ENCODE measurements around the gene NFE2L3. TPM values are rescaled to one million over a fixed set of nuclear protein-coding genes. Genes with fewer than 3 reads are reported as not detected.

NFE2L3 gene
- total and polyA plus RNA-seq, 2 of the 8 experiments (the other 6 are each of a cell fraction or from before 2014, with no cell fraction given): 64.9 to 76.5 TPM

- CTCF ChIA-PET (ENCODE audit: partially characterized antibody): interaction anchor here (1.0 to 4.8 kb wide), 6 partner anchors 10 to 462 kb away, joined by 3 to 46 read pairs (median 4); no protein-coding TSS in a partner anchor
- peaks cover 0 to 12% of the 10 kb centered on the region in 2 experiments; a peak in 2 of 4 replicates for H3K79me2 ChIP-seq (ENCODE audit: control insufficient read depth in 1 of 2, insufficient read depth in 2 of 2, low read length in 2 of 2)
- no peak for DNase-seq (ENCODE audit: low read depth in 1 of 2, low spot score in 2 of 2)
- H3K79me1 ChIP-seq (ENCODE audit: low read depth, low read length): peaks cover 2% of the 10 kb centered on the region; the same call in 1 of the 2 replicates
- H4K91ac ChIP-seq (replicated peaks; ENCODE audit: insufficient read length, low read length): no peak overlapping the region
- H4K20me1 ChIP-seq (replicated peaks in 1 of 2; ENCODE audit: control insufficient read depth in 1 of 2, insufficient read depth in 2 of 2, low read length in 2 of 2): peaks cover 2 to 9% of the 10 kb centered on the region in 2 experiments
- peaks cover 0 to 5% (median 0%) of the 10 kb centered on the region in 4 experiments; a peak in 1 of 7 replicates for H3K4me1 ChIP-seq (replicated peaks in 1 of 4; ENCODE audit: control insufficient read depth in 3 of 4, insufficient read depth in 4 of 4, low read length in 3 of 4)
- no peak overlapping the region for H2BK15ac ChIP-seq (ENCODE audit: low read length)
- peaks cover 0 to 2% of the 10 kb centered on the region in 2 experiments; a peak in 1 of 4 replicates for H3K9me3 ChIP-seq (ENCODE audit: insufficient read depth in 2 of 2, low read depth in 1 of 2, low read length in 1 of 2)
- H3K23me2 ChIP-seq (ENCODE audit: low read depth, low read length): no peaks in the 10 kb centered on the region
- TF ChIP-seq RBBP5 (IDR thresholded peaks at IDR 0.05; ENCODE audit: borderline replicate concordance, low read depth, low read length): no peak
- TF ChIP-seq CEBPB (IDR thresholded peaks at IDR 0.05; ENCODE audit: low read depth, low read length): no peak
- TF ChIP-seq CHD1 (IDR thresholded peaks at IDR 0.05; ENCODE audit: low read depth, low read length): no peak
- TF ChIP-seq SP1 (IDR thresholded peaks at IDR 0.05; ENCODE audit: low read depth, low read length): no peak
- TF ChIP-seq RNF2 (IDR thresholded peaks at IDR 0.05; ENCODE audit: borderline replicate concordance, low read depth, low read length, missing control alignments, poor library complexity, severe bottlenecking): no peak
- TF ChIP-seq POLR2A (IDR thresholded peaks at IDR 0.05; ENCODE audit: control extremely low read depth in 1 of 2, low read depth in 2 of 2, low read length in 2 of 2): no peak
- no peak for TF ChIP-seq GABPA (IDR thresholded peaks at IDR 0.05; ENCODE audit: borderline replicate concordance, insufficient read depth, low read length)
- TF ChIP-seq SIN3A (conservative IDR thresholded peaks at IDR 0.05 in 1 of 2, IDR thresholded peaks at IDR 0.05 in 1 of 2; ENCODE audit: low read depth in 1 of 2, low read length in 2 of 2): no peak
- TF ChIP-seq GTF2F1 (IDR thresholded peaks at IDR 0.05; ENCODE audit: borderline replicate concordance, low read depth, low read length): no peak
- no peak for TF ChIP-seq SUZ12 (IDR thresholded peaks at IDR 0.05; ENCODE audit: low read length)
- TF ChIP-seq TEAD4 (IDR thresholded peaks at IDR 0.05; ENCODE audit: low read depth, low read length): no peak
- H3K27ac ChIP-seq (ENCODE audit: low read depth, low read length): no peak overlapping the region
- no peak overlapping the region for H3K56ac ChIP-seq (replicated peaks; ENCODE audit: insufficient read length, low read depth, low read length)
- no peak overlapping the region for H3K14ac ChIP-seq (ENCODE audit: insufficient read length)
- H2BK5ac ChIP-seq (ENCODE audit: low read depth, low read length): no peak overlapping the region
- POLR2A ChIA-PET (ENCODE audit: partially characterized antibody): interaction anchor here (0.6 to 17.3 kb wide), 15 partner anchors 8 to 104 kb away, joined by 3 to 578 read pairs (median 7); partner anchors contain the start of genes CBX3 and HNRNPA2B1
- no peak overlapping the region for H3K4me3 ChIP-seq (ENCODE audit: extremely low read depth in 1 of 4, insufficient read depth in 2 of 4, low read depth in 3 of 4, low read length in 4 of 4)
- no peak overlapping the region for H3K23ac ChIP-seq (ENCODE audit: insufficient read length)
- no peak overlapping the region for H4K5ac ChIP-seq (ENCODE audit: insufficient read length, low read depth, low read length)
- no peaks in the 10 kb centered on the region for H3K27me3 ChIP-seq (replicated peaks in 1 of 4; ENCODE audit: control insufficient read depth in 3 of 4, extremely low read depth in 1 of 4, insufficient read depth in 3 of 4, low read length in 3 of 4)
- H3K36me3 ChIP-seq (ENCODE audit: control insufficient read depth in 2 of 4, insufficient read depth in 4 of 4, low read length in 3 of 4): peaks cover 4 to 14% (median 7%) of the 10 kb centered on the region in 4 experiments; a peak in 4 of 8 replicates
- WGBS, 2 experiments (ENCODE audit: extremely low coverage in 1 of 2, insufficient coverage in 1 of 2, insufficient read length in 1 of 2, insufficient replicate concordance in 2 of 2, low coverage in 1 of 2, low lambda C conversion rate in 2 of 2, missing lambda C conversion rate in 1 of 2): 93% methylated on average over 6 of the region's 6 CpGs; no CpG with 5 or more reads in 1 of the 2 experiments
- H2BK12ac ChIP-seq (ENCODE audit: low read depth, low read length): no peak overlapping the region
- H4K8ac ChIP-seq (ENCODE audit: extremely low read depth, insufficient read depth, low read length): no peak overlapping the region
- no peak overlapping the region for H3K4me2 ChIP-seq (ENCODE audit: insufficient read depth in 1 of 2, low read depth in 2 of 2, low read length in 2 of 2)
- H3K4ac ChIP-seq (replicated peaks; ENCODE audit: insufficient read length, low read depth, low read length): no peak overlapping the region
- no peak overlapping the region for H2BK20ac ChIP-seq (ENCODE audit: low read length)
- FAIRE-seq: no peak
- H2AFZ ChIP-seq (ENCODE audit: low read length): no peak overlapping the region
- H3K18ac ChIP-seq (ENCODE audit: extremely low read depth, low read length): no peak overlapping the region
- no peak overlapping the region for H2AK5ac ChIP-seq (ENCODE audit: low read depth, low read length)
- H3K9ac ChIP-seq (replicated peaks in 1 of 4; ENCODE audit: extremely low read depth in 1 of 4, low read depth in 3 of 4, low read length in 3 of 4): no peak overlapping the region
- no peak overlapping the region for H2BK120ac ChIP-seq (replicated peaks; ENCODE audit: low read depth, low read length)
These were observed 30.3 kb downstream of the NFE2L3 start for GRCh38 chr7:26182283-26182682.
